Immature natural killer cell (primary cell): ENCODE data around the gene MEMO1. TPM values are rescaled to one million over a fixed set of nuclear protein-coding genes. Genes with fewer than 3 reads are reported as not detected.
"Not testable (repeated sequence)": the region's sequence is repeated elsewhere in the genome, so short reads cannot be mapped to it uniquely, and the experiment has no call there.

Source experiments
- DNase-seq, 3 donors: peaks; one replicate each; pipeline ENCODE4 v3.0.0; 2022; ENCODE audit warnings: mixed read lengths in 1 of 3
- H3K27ac Mint-ChIP-seq, 6 donors: one replicate each; pipeline ENCODE4 v1.8.0; 2020; ENCODE audit warnings: mixed read lengths in 6 of 6, mild to moderate bottlenecking in 5 of 6, inconsistent platforms in 4 of 6, moderate library complexity in 3 of 6
- H3K27me3 Mint-ChIP-seq, 3 donors: one replicate each; pipeline ENCODE4 v1.8.0; 2020 to 2021; ENCODE audit warnings: low read depth in 3 of 3, mild to moderate bottlenecking in 3 of 3, mixed read lengths in 3 of 3, moderate library complexity in 3 of 3, inconsistent platforms in 1 of 3
- H3K36me3 Mint-ChIP-seq, 3 donors: one replicate each; pipeline ENCODE4 v1.8.0; 2020; ENCODE audit warnings: mixed read lengths in 3 of 3, inconsistent platforms in 2 of 3, mild to moderate bottlenecking in 2 of 3
- H3K4me1 Mint-ChIP-seq, 2 donors: one replicate each; pipeline ENCODE4 v1.8.0; 2020; ENCODE audit warnings: inconsistent platforms in 2 of 2, mild to moderate bottlenecking in 2 of 2, mixed read lengths in 2 of 2, moderate library complexity in 1 of 2
- H3K4me3 Mint-ChIP-seq, 5 donors: one replicate each; pipeline ENCODE4 v1.8.0; 2020; ENCODE audit warnings: mild to moderate bottlenecking in 5 of 5, mixed read lengths in 5 of 5, inconsistent platforms in 3 of 5, moderate library complexity in 3 of 5
- H3K9me3 Mint-ChIP-seq, 6 donors: one replicate each; pipeline ENCODE4 v1.8.0; 2020; ENCODE audit warnings: mild to moderate bottlenecking in 6 of 6, mixed read lengths in 6 of 6, inconsistent platforms in 4 of 6, moderate library complexity in 3 of 6
- polyA plus RNA-seq, 3 donors: library from polyadenylated mRNA; unstranded; fragments of 300-500 nt; fragmentation: Illumina TruSeq; gene quantifications; one replicate each; pipeline ENCODE4 v1.2.3, GENCODE V29; 2021

MEMO1 gene
- polyA plus RNA-seq, 3 donors from 2014 or later: 32.8 to 49.1 (median 35.6) TPM

DNA sequence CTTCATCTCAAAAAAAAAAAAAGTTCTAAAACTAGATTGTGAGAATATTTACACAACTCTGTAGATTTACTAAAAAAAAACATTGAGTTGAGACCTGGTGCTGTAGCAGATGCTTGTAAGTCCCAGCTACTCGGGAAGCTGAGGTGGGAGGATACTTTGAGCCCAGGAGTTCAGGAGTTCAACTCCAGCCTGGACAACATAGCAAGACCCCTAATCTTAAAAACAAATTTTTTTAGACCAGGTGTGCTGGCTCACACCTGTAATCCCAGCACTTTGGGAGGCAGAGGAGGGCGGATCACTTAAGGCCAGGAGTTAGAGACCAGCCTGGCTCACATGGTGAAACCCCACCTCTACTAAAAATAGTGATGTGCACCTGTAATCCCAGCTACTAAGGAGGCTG lies 108.9 kb downstream of the MEMO1 start:
- H3K4me1 Mint-ChIP-seq: peaks cover 9 to 13% of the 10 kb centered on the region in 2 donors
- H3K9me3 Mint-ChIP-seq: peaks cover 7 to 22% (median 19%) of the 10 kb centered on the region in 6 donors
- DNase-seq: no peak
- peak overlapping the region in 3 of 6 donors; percentile 28 to 64 (median 57) for H3K27ac Mint-ChIP-seq
- peaks cover 0 to 2% (median 0%) of the 10 kb centered on the region in 3 donors for H3K27me3 Mint-ChIP-seq
- peaks cover 27 to 48% (median 43%) of the 10 kb centered on the region in 3 donors for H3K36me3 Mint-ChIP-seq
- H3K4me3 Mint-ChIP-seq: no peak overlapping the region

DNA sequence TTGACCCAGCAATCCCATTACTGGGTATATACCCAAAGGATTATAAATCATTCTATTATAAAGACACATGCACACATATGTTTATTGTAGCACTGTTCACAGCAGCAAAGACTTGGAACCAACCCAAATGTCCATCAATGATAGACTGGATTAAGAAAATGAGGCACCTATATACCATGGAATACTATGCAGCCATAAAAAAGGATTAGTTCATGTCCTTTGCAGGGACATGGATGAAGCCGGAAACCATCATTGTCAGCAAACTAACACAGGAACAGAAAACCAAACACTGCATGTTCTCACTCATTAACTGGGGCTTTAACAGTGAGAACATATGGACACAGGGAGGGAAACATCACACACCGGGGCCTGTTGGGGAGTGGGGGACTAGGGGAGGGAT lies 110.7 kb downstream of the MEMO1 start:
- H3K27me3 Mint-ChIP-seq, DNase-seq, H3K4me3 Mint-ChIP-seq: not testable (repeated sequence)
- Mint-ChIP-seq H3K9me3 (peaks cover 7 to 26% (median 20%) of the 10 kb centered on the region in 6 donors), H3K36me3 (peaks cover 32 to 55% (median 51%) of the 10 kb centered on the region in 3 donors), H3K27ac (peak overlapping the region in 1 of 6 donors; percentile 19), H3K4me1 (peaks cover 9 to 13% of the 10 kb centered on the region in 2 donors)

DNA sequence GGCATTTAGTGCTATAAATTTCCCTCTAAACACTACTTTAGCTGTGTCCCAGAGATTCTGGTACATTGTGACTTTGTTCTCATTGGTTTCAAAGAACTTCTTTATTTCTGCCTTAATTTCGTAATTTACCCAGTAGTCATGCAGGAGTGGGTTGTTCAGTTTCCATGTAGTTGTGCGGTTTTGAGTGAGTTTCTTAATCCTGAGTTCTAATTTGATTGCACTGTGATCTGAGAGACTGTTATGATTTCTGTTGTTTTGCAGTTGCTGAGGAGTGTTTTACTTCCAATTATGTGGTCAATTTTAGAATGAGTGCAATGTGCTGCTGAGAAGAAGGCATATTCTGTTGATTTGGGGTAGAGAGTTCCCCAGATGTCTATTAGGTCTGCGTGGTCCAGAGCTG lies 112.5 kb downstream of the MEMO1 start:
- peaks cover 32 to 56% (median 53%) of the 10 kb centered on the region in 3 donors for H3K36me3 Mint-ChIP-seq
- not testable (repeated sequence) for H3K27ac Mint-ChIP-seq, H3K4me3 Mint-ChIP-seq, DNase-seq, H3K27me3 Mint-ChIP-seq, H3K4me1 Mint-ChIP-seq
- peaks cover 7 to 26% (median 20%) of the 10 kb centered on the region in 6 donors for H3K9me3 Mint-ChIP-seq

DNA sequence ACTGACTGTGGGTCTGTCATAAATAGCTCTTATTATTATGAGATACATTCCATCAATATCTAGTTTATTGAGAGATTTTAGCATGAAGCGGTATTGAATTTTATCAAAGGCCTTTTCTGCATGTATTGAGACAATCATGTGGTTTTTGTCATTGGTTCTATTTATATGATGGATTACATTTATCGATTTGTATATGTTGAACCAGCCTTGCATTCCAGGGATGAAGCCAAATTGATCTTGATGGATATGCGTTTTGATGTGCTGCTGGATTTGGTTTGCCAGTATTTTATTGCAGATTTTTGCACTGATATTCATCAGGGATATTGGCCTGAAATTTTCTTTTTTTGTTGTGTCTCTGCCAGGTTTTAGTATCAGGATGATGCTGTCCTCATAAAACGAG lies 113.5 kb downstream of the MEMO1 start:
- not testable (repeated sequence) for H3K27ac Mint-ChIP-seq, H3K27me3 Mint-ChIP-seq, DNase-seq, H3K4me1 Mint-ChIP-seq, H3K4me3 Mint-ChIP-seq
- peaks cover 7 to 26% (median 20%) of the 10 kb centered on the region in 6 donors for H3K9me3 Mint-ChIP-seq
- H3K36me3 Mint-ChIP-seq: peaks cover 31 to 51% (median 46%) of the 10 kb centered on the region in 3 donors

DNA sequence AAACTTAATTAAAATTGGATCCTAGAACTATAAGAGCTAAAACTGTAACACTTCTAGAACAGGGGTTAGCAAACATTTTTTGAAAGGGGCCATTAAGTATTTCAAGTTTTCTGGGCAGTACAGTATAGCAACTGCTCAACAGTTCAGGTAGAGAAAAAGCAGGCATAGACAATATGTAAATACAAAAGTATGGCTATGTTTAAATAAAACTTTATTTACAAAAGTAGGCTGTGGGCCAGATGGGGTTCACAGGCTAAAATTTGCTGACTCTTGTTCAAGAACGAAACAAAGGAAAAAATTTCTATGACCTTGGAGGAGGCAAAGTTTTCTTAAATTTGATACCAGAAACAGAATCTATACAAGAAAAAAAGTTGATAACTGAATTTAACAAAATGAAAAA lies 114.5 kb downstream of the MEMO1 start:
- H3K36me3 Mint-ChIP-seq: peaks cover 36 to 51% (median 49%) of the 10 kb centered on the region in 3 donors

DNA sequence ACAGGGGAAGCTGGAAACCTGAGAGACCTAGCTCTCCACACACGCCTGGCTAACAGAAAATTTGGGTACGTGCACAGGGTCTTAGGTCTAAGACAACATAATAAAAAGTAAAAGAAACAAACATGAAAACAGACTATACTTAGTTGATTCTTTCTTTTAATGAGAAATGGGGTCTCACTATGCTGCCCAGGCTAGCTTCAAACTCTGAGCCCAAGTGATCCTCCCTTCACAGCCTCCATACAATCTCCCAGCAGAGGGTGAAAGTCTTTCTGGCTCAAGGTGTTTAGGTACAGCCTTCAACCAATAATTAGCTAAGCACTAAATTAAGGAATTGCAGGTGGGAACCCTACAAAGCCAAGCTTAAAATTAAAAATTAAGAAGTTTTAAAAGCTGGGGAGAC lies 116.2 kb downstream of the MEMO1 start:
- Mint-ChIP-seq H3K27me3 (peaks cover 0 to 2% (median 0%) of the 10 kb centered on the region in 3 donors), H3K27ac (no peak overlapping the region), H3K4me1 (peaks cover 0 to 1% of the 10 kb centered on the region in 2 donors), H3K9me3 (peaks cover 7 to 26% (median 20%) of the 10 kb centered on the region in 6 donors), H3K36me3 (peaks cover 30 to 42% (median 40%) of the 10 kb centered on the region in 3 donors), H3K4me3 (no peak overlapping the region)
- DNase-seq: no peak

More for the DNA sequence above, 114.5 kb downstream of the MEMO1 start:
- Mint-ChIP-seq H3K4me3 (no peak overlapping the region), H3K27ac (no peak overlapping the region), H3K9me3 (peaks cover 7 to 26% (median 20%) of the 10 kb centered on the region in 6 donors), H3K27me3 (peaks cover 0 to 2% (median 0%) of the 10 kb centered on the region in 3 donors), H3K4me1 (peaks cover 0 to 1% of the 10 kb centered on the region in 2 donors)
- no peak for DNase-seq

DNA sequence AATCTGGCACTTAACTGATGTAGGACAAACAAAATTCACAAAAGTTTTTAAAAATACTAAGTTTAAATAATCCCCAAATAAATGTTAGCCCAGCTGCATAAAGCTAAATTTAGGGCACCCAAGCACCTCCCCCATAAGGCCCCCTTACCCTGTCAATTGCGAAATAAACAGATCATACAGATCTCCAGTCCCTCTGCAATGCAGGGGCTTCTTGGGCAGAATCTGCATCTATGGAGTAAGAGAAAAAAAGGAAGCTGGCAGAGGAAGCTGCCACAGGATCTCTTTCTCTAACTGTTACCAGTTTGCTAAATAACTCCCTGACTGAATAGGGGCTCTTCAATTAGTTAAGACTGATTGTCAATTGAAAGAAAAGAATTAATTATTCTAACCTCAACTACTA lies 117.7 kb downstream of the MEMO1 start:
- no peak overlapping the region for H3K27ac Mint-ChIP-seq
- peaks cover 20 to 28% (median 25%) of the 10 kb centered on the region in 3 donors for H3K36me3 Mint-ChIP-seq
- no peak overlapping the region for H3K4me3 Mint-ChIP-seq
- H3K9me3 Mint-ChIP-seq: peaks cover under 1 to 17% (median 12%) of the 10 kb centered on the region in 6 donors
- H3K27me3 Mint-ChIP-seq: no peaks in the 10 kb centered on the region
- no peaks in the 10 kb centered on the region for H3K4me1 Mint-ChIP-seq
- DNase-seq: no peak

DNA sequence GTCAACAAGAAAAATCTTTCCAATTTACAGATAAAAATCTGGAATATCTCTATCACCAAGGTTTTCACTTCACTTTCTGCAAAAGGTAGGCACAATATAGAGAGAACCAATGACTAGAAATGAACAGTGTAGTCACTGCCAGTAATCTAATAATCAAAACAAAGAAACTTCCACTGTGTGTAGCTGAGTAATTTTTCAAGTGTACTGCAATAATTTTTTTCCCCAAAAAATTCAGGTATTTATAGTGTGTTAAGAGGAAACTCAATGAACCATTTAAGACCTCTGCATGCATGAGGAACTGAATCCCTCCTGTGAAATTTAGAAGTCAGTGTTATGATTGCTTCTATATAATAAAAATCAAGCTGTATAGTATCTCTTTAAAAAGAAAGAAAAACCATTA lies 121.8 kb downstream of the MEMO1 start:
- H3K27me3 Mint-ChIP-seq: no peaks in the 10 kb centered on the region
- peak overlapping the region in 1 of 6 donors; percentile 9 for H3K27ac Mint-ChIP-seq
- peaks cover 3 to 11% (median 9%) of the 10 kb centered on the region in 3 donors for H3K36me3 Mint-ChIP-seq
- H3K4me3 Mint-ChIP-seq: no peak overlapping the region
- no peak for DNase-seq
- H3K9me3 Mint-ChIP-seq: no peaks in the 10 kb centered on the region
- H3K4me1 Mint-ChIP-seq: no peaks in the 10 kb centered on the region

DNA sequence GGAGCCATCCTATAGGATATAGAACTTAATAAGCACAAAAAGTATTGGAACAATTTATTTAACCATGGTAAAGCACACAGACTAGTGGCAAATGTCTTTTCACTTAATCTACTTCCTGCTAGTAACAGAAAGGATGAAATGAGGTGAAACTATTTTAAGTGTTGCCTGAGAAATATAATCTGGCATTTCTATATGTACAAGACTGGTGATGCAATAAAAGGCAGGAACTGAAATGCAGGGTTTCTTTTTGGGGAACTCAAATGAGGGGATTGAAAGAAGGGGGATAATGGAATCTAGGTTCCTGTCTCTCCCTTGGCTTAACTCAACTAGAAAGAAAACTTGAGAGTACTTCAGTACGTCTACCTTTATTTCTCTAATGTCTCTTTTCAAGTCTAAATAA lies 122.3 kb downstream of the MEMO1 start:
- Mint-ChIP-seq H3K27ac (peak overlapping the region in 1 of 6 donors; percentile 28), H3K27me3 (no peaks in the 10 kb centered on the region), H3K36me3 (peaks cover 3 to 11% (median 9%) of the 10 kb centered on the region in 3 donors)

DNA sequence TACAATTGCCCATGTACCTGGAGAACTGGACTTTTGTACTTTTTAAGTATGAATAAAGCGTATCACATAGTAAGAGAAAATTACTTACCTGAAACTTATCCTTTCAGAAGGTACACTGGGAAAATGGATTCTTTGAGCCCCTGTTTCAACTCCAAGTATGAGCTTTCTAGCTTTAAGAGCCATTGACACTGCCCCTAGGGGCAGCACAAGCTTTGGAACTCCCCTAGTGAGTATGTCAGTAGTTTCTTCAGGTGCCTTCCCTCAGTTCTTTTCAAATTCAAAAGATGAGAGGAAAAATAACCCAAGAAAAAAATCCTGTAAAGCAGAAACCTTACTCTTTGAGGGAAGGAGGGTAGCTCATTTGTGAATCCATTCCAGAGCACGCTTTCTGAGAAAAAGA lies 124.1 kb downstream of the MEMO1 start:
- H3K27me3 Mint-ChIP-seq: no peaks in the 10 kb centered on the region
- H3K36me3 Mint-ChIP-seq: peaks cover 1 to 9% (median 3%) of the 10 kb centered on the region in 3 donors
- no peak for DNase-seq
- H3K27ac Mint-ChIP-seq: no peak overlapping the region
- H3K4me3 Mint-ChIP-seq: no peak overlapping the region
- H3K9me3 Mint-ChIP-seq: no peaks in the 10 kb centered on the region
- no peaks in the 10 kb centered on the region for H3K4me1 Mint-ChIP-seq

More for the DNA sequence above, 122.3 kb downstream of the MEMO1 start:
- Mint-ChIP-seq H3K4me3 (no peak overlapping the region), H3K9me3 (no peaks in the 10 kb centered on the region), H3K4me1 (no peaks in the 10 kb centered on the region)
- DNase-seq: no peak

DNA sequence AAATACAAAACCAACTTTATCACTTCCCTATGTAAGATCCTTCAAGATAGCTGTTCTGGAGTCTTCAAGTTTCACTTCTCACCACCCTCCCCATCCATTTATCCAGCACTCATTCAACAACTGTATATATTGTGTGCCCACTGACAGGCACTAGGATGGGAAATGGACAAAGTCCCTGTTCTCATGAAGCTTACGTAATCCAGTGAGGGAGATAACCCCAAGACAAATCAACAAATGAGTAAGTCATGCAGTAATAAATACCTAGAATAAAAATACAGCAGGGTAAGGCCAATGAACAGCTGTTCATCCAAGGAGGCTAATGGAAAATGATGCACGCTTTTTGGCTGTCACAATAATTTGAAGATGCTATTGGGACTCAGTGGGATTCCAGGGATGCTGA lies 133.8 kb downstream of the MEMO1 start:
- Mint-ChIP-seq H3K9me3 (no peaks in the 10 kb centered on the region), H3K27me3 (no peaks in the 10 kb centered on the region), H3K4me3 (no peak overlapping the region), H3K36me3 (peaks cover 5 to 25% (median 12%) of the 10 kb centered on the region in 3 donors), H3K27ac (no peak overlapping the region), H3K4me1 (no peaks in the 10 kb centered on the region)
- DNase-seq: no peak

DNA sequence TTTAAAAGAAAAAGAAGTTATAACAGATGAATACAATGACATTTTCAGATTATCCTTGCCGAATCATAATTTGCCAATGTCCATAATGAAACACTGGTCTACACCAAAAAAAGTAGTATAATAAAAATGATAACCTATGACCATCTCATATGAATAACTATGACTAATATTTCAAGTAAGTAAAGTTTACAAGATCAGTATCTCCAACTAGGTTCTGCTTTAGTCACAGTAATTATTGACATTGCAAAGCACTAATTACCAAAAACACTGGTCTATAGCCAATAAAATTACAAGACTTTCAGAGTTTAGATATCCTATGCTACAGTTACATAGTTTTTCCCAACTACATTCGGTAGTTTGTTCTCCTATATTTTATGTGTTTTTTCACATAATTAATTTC lies 136.7 kb downstream of the MEMO1 start:
- Mint-ChIP-seq H3K27ac (no peak overlapping the region), H3K36me3 (peaks cover 2 to 18% (median 8%) of the 10 kb centered on the region in 3 donors), H3K4me1 (no peaks in the 10 kb centered on the region), H3K9me3 (no peaks in the 10 kb centered on the region), H3K4me3 (no peak overlapping the region), H3K27me3 (no peaks in the 10 kb centered on the region)
- DNase-seq: no peak

DNA sequence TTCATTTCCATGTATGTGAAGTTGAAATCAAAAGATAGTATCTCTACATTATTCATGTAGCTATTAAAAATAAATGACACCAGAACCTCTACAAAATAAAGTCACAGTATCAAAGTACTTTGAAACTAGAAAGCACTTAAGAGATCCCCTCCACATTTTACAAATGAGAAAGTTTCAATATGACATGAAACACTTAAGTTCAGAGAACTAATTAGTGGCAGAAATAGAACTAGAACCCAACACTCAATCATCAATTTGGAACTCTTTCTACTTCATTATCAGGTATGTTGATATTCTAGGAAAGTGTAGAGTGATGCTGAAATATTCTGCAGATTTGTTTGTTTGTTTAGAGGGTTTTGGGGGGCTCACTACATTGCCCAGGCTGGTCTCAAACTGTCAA lies 145.6 kb downstream of the MEMO1 start:
- DNase-seq: no peak
- Mint-ChIP-seq H3K27me3 (no peaks in the 10 kb centered on the region), H3K9me3 (no peaks in the 10 kb centered on the region), H3K4me1 (no peaks in the 10 kb centered on the region), H3K4me3 (no peak overlapping the region), H3K36me3 (peaks cover 3 to 10% (median 6%) of the 10 kb centered on the region in 3 donors), H3K27ac (peak overlapping the region in 1 of 6 donors; percentile 17)

DNA sequence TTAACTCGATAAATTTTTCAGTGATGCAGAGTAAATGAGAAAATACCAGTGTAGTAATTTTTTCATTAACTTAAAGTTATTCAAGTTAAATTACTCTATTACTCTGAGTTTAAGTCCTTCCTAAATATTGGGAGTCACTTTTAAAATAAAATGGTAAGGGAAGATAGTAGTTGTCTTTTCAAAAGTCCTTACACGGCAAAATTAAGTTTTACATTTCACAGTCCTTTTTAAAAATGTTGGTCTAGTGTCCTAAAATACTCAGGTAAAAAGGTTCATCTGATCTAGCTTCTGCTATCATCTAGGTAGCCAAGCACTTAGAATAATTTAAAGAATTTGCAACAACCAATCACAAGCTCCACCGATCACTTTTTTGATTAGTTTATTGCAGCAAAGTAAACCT lies 146.9 kb downstream of the MEMO1 start:
- H3K9me3 Mint-ChIP-seq: no peaks in the 10 kb centered on the region
- no peak for DNase-seq
- no peak overlapping the region for H3K4me3 Mint-ChIP-seq
- H3K27me3 Mint-ChIP-seq: no peaks in the 10 kb centered on the region
- peaks cover 3 to 10% (median 6%) of the 10 kb centered on the region in 3 donors for H3K36me3 Mint-ChIP-seq
- no peak overlapping the region for H3K27ac Mint-ChIP-seq
- H3K4me1 Mint-ChIP-seq: no peaks in the 10 kb centered on the region
